LNCAP (cell line): ENCODE measurements around the gene TOMM20.

Experiments used
- TF ChIP-seq, protein P1 (sequence below): fragments of 450-650 bp; IDR thresholded peaks from 2 replicates; pipeline ENCODE4 v1.5.1; 2017; ENCODE audit warnings: mild to moderate bottlenecking

Gene TOMM20

DNA sequence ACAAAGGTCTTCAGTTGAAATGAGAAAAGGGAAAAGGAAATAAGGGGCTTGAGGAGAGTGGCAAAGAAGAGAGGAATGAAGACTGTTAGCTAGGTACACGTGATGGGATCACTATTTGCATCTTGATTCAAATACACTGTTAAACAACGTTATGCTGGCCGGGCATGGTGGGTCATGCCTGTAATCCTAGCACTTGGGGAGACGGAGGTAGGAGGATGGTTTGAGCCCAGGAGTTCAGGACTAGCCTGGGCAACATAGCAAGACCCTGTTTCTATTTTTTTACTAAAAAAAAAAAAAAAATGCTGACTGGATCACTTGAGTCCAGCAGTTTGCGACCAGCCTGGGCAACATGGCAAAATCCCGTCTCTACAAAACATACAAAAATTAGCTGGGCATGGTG is 30.0 kb upstream of the TOMM20 start:
- TF ChIP-seq, protein P1, sequence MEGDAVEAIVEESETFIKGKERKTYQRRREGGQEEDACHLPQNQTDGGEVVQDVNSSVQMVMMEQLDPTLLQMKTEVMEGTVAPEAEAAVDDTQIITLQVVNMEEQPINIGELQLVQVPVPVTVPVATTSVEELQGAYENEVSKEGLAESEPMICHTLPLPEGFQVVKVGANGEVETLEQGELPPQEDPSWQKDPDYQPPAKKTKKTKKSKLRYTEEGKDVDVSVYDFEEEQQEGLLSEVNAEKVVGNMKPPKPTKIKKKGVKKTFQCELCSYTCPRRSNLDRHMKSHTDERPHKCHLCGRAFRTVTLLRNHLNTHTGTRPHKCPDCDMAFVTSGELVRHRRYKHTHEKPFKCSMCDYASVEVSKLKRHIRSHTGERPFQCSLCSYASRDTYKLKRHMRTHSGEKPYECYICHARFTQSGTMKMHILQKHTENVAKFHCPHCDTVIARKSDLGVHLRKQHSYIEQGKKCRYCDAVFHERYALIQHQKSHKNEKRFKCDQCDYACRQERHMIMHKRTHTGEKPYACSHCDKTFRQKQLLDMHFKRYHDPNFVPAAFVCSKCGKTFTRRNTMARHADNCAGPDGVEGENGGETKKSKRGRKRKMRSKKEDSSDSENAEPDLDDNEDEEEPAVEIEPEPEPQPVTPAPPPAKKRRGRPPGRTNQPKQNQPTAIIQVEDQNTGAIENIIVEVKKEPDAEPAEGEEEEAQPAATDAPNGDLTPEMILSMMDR: no peak

DNA sequence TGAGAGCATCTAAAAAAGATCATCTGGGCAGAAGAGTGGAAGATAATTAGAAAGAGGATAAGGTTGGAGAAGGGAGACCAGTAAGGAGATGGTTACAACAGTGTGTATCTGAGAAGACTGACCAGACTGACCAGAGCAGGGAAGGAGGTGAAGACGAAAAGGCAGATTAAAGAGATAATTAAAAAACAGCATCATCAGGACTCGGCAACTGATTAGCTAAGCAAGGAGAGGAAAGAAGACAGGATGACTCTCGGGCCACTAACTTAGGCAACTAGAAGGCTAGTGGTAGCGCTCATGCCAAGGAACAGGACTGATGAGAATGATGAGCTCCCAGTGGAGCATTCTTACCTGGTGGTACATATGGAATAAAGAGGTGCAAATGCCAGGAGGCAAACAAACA is 28.5 kb upstream of the TOMM20 start:
- TF ChIP-seq, protein P1: no peak

DNA sequence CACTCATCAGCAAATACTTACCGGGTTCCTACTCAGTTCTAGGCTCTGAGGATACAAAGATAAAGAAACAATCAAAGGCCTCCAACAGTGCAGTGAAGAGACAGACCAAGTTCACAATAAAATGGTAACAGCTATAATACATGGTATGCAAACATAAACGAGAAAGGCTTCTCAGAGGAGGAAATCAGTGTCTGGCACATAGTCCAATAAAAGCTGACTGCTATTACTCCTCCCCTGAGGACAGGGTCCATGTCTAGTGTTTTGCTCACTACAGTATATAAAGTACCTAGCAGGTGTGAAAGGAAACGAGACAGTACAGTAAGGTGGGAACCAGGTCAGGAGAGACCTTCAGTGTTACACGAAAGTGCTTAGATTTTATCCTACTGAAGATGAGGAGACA is 28.1 kb upstream of the TOMM20 start:
- TF ChIP-seq, protein P1: no peak

DNA sequence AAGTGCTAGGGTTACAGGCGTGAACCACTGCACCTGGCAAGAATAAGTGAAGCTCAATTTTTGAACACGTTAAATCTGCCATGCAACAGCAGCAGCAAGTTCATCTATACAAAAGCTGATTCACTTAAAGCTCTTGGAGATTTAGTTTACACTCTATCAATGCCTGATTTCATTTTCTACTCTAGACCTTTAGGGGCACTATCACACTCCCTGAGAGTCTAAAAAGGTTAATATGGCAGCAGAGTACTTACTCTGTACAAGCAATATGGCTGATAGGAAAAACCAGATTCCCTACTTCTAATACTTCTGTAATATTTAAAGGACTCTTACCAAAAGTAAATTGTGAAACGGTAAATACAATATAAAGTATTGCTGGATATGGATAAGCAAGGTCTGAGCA is 27.6 kb upstream of the TOMM20 start:
- TF ChIP-seq, protein P1: no peak

DNA sequence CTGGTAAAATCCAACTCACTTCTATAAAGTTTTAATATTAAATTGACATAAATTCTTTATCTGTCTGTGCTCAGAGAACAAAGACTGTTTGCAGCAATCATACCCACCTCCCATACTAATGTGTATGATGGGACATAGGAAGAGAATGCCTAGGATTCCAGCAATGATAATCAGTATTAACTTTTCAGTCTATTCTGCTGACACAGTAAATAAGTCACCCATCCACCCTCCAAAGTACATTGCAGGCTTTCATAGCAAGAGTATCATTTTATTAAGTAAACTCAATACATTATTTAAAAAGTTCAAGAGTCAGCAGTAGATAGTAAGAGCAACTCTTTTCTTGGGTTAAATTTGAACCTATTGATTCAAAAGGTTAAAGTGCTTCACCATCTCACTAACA is 23.6 kb upstream of the TOMM20 start:
- TF ChIP-seq, protein P1: no peak

DNA sequence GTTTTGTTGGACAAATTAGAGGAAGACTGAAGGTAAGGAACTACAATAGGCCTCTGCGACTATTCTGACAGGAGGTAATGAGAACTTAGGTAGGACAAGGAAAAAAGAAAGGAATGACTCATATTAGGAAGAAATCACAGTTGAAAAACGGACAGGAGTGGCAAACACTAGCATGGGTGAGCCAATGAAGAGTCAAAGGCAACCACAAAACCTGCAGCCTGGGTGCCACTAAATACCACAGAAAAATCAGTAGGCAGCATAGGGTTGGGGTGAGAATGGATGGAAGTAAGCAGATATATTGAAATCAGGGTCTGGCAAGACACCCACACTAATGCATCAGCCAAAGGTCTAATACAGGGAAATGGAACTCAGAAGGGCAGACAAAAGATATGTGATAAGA is 22.4 kb upstream of the TOMM20 start:
- TF ChIP-seq, protein P1: no peak

DNA sequence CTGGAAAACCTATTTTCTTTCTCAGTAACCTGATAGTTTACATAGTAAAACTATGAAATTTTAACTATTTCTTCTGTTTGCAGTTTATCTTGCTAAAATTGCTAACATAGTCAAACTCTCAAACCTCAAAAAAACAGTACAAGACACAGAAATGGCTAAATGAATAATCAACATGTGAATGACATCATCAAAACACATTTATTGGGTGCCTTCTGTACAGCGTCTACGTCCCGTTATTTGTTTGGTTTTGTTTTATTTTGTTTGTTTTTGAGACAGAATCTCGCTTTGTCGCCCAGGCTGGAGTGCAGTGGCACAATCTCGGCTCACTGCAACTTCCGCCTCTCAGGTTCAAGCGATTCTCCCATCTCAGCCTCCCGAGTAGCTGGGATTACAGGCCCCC is 21.2 kb upstream of the TOMM20 start:
- TF ChIP-seq, protein P1: no peak

DNA sequence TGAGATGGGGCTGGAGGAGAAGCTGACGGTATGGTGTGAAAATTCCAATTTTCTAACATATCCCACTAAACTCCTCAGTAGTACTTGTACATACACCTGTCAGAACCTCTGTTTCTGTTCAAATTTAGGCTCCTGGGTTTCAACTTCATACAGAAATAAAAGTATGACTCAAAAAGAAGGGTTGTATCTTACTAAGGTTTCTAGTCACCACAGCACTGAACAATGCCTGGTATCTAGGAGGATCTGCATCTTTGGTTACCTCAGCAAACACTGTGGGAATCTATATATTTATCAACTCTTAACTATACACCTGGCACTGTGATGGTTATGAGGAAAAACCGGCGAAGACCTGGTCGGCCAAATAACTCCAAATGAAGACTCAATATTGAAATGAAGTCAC is 18.6 kb upstream of the TOMM20 start:
- TF ChIP-seq, protein P1: no peak
